GM12892 (cell line): ENCODE measurements around the gene DOCK1.
"Not testable (repeated sequence)": the region's sequence is repeated elsewhere in the genome, so short reads cannot be mapped to it uniquely, and the experiment has no call there.

Experiments used
- DNase-seq: peaks from one replicate; pipeline ENCODE4 v3.0.0; 2011; ENCODE audit not compliant: insufficient read length
- FAIRE-seq: peaks from 2 replicates; lab custom pipeline; 2011; peaks lifted over from hg19 to GRCh38; lab: Jason Lieb, UNC
- POLR2A ChIP-seq: IDR thresholded peaks from 2 replicates; pipeline ENCODE4 v1.6.1; 2011; ENCODE audit warnings: low read depth, low read length, control low read depth
- POLR2AphosphoS5 ChIP-seq: IDR thresholded peaks from 2 replicates; pipeline ENCODE4 v1.6.1; 2011; ENCODE audit warnings: low read depth, low read length, control low read depth
- TAF1 ChIP-seq: IDR thresholded peaks from 2 replicates; pipeline ENCODE4 v1.6.1; 2011; ENCODE audit warnings: low read depth, mild to moderate bottlenecking, control low read depth, low read length, borderline replicate concordance

Gene DOCK1

GRCh38 chr10:126930883-126931503 is 25.8 kb downstream of the DOCK1 start:
- DNase-seq: no peak
- TF ChIP-seq POLR2AphosphoS5: no peak
- no peak for FAIRE-seq

GRCh38 chr10:126931544-126931943 is 26.3 kb downstream of the DOCK1 start:
- no peak for TF ChIP-seq POLR2A
- TF ChIP-seq POLR2AphosphoS5: no peak
- no peak for TF ChIP-seq TAF1
- FAIRE-seq (no peak), DNase-seq (no peak)

- FAIRE-seq (no peak), DNase-seq (no peak)
- TF ChIP-seq POLR2AphosphoS5: no peak
- TF ChIP-seq POLR2A: no peak
- TF ChIP-seq TAF1: no peak
These were observed 27.3 kb downstream of the DOCK1 start for GRCh38 chr10:126932516-126932915.

GRCh38 chr10:126933116-126933515 is 27.9 kb downstream of the DOCK1 start:
- TF ChIP-seq POLR2A: no peak
- no peak for FAIRE-seq
- no peak for DNase-seq

GRCh38 chr10:126935263-126935946 is 30.2 kb downstream of the DOCK1 start:
- DNase-seq: no peak
- FAIRE-seq: no peak

GRCh38 chr10:126937026-126937425 is 31.8 kb downstream of the DOCK1 start:
- no peak for FAIRE-seq
- no peak for TF ChIP-seq POLR2A
- no peak for TF ChIP-seq TAF1
- no peak for TF ChIP-seq POLR2AphosphoS5
- DNase-seq: no peak

More at GRCh38 chr10:126935263-126935946, 30.2 kb downstream of the DOCK1 start:
- TF ChIP-seq POLR2AphosphoS5 (no peak), TAF1 (no peak), POLR2A (no peak)

- not testable (repeated sequence) for FAIRE-seq
These were observed 32.9 kb downstream of the DOCK1 start for GRCh38 chr10:126938121-126938520.

GRCh38 chr10:126939706-126940105 is 34.5 kb downstream of the DOCK1 start:
- DNase-seq: no peak
- no peak for FAIRE-seq
- TF ChIP-seq POLR2A (no peak), POLR2AphosphoS5 (no peak), TAF1 (no peak)

More at GRCh38 chr10:126938121-126938520, 32.9 kb downstream of the DOCK1 start:
- not testable (repeated sequence) for DNase-seq

GRCh38 chr10:126940670-126941310 is 35.6 kb downstream of the DOCK1 start:
- no peak for FAIRE-seq
- DNase-seq: no peak

GRCh38 chr10:126944191-126944590 is 39.0 kb downstream of the DOCK1 start:
- no peak for FAIRE-seq
- TF ChIP-seq POLR2AphosphoS5 (no peak), POLR2A (no peak), TAF1 (no peak)
- no peak for DNase-seq

More at GRCh38 chr10:126940670-126941310, 35.6 kb downstream of the DOCK1 start:
- TF ChIP-seq POLR2AphosphoS5 (no peak), POLR2A (no peak), TAF1 (no peak)

- DNase-seq: no peak
- TF ChIP-seq POLR2AphosphoS5 (no peak), TAF1 (no peak), POLR2A (no peak)
These were observed 40.3 kb downstream of the DOCK1 start for GRCh38 chr10:126945351-126946030.

GRCh38 chr10:126946746-126947145 is 41.5 kb downstream of the DOCK1 start:
- no peak for DNase-seq
- FAIRE-seq: no peak
- TF ChIP-seq POLR2AphosphoS5 (no peak), TAF1 (no peak), POLR2A (no peak)

More at GRCh38 chr10:126945351-126946030, 40.3 kb downstream of the DOCK1 start:
- no peak for FAIRE-seq
